Activated naive CD4-positive, alpha-beta T cell treated with anti-CD3 and anti-CD28 coated beads, Interleukin-2, amount 10 ng/mL, durations not matched to agents 5 hours and 36 hours (primary cell): ENCODE results near the gene C6orf163. TPM values are rescaled to one million over a fixed set of nuclear protein-coding genes. Genes with fewer than 3 reads are reported as not detected.

ENCODE experiments used
- total RNA-seq, 2 experiments: library from RNA; stranded (reverse); gene quantifications; one replicate each; pipeline ENCODE4 v1.2.3, GENCODE V29; 2021

Gene C6orf163
- total RNA-seq, result 1 to 10 TPM; 1.6 to 1.7 TPM

GRCh38 chr6:87344731-87345130, at the start of gene C6orf163:
Gene C6orf163, plus strand, starts transcription at chr6:87344813. Its CDS starts 287 bp downstream, at chr6:87345100.

DNA sequence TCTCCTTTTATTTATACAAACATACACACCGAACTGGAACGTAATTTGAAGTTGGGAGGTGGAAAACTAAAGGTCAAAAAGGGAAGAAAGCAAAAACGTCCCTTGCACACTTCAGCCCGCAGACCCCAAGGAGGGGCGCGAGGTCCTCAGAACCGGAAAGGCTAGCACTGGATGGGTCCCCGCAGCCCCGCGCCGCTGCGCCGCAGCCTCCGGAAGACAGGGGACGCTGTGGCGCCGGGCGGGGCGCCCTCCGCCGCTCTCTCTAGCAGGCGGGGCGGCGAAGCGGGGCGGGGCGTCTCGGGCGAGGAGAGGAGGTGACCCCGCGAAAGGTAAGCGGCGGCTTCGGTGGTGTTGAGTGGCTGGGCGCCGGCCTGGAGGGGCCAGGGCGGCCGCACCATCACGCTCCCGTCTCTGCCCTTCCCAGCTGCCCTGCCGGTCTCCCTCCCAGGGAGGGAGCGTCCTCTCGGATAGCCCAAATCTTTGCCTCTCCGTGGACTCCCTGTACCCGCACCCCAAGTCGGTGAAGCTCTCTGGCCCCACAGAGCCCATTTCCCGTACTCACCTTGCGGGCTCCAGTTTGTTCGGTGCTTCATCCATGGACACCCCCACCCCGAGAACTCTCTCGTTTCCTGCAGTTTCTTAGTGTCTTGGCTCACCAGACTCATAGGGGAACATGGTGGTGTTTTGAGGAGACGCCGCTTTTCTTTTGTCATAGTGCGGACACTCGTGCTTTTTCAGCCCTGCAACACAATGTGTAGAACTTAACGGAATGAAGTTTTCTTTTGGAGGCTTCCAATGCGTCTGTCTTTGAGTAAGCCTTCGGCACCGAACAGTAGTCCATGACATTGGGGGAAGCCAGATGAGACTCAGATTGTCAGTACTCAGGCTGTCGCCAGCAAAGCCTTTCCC, 22.1 kb upstream of the C6orf163 start, which contains the start of gene SMIM8:
Gene SMIM8 (plus strand): TSS at position 285 of the 909 bp plus-strand sequence. CDS start 14,444 bp downstream, outside the sequence.

GRCh38 chr6:87407901-87408720, 63.5 kb downstream of the C6orf163 start, which contains the start of gene CFAP206:
Gene CFAP206, plus strand, starts transcription at chr6:87407972. Its CDS starts 1,868 bp downstream, at chr6:87409840.

Other genes starting within 250 kb of the C6orf163 start
- not detected for gene CGA, start 249.7 kb upstream of the C6orf163 start, total RNA-seq
- gene ZNF292, start 189.2 kb upstream of the C6orf163 start, total RNA-seq, result 10 to 100 TPM; 56.2 to 62.1 TPM
- 1 to 10 TPM; 8.6 to 9.4 TPM for gene SMIM8, start 22.2 kb upstream of the C6orf163 start, total RNA-seq
- not detected for gene GJB7, start 15.5 kb upstream of the C6orf163 start, total RNA-seq
- not detected for gene CFAP206, start 63.2 kb downstream of the C6orf163 start, total RNA-seq
- gene SLC35A1, start 128.2 kb downstream of the C6orf163 start, total RNA-seq, result 10 to 100 TPM; 15.0 to 17.1 TPM
- gene RARS2, start 245.2 kb downstream of the C6orf163 start, total RNA-seq, result 10 to 100 TPM; 24.9 to 26.7 TPM
- 10 to 100 TPM; 21.7 to 23.0 TPM for gene ORC3, start 245.3 kb downstream of the C6orf163 start, total RNA-seq